Measurements from ENCODE around the gene CFAP210. TPM values are rescaled to one million over a fixed set of nuclear protein-coding genes. Genes with fewer than 3 reads are reported as not detected.

The CFAP210 gene
- total and polyA plus RNA-seq, 7 donors = 0.03 to 0.04 TPM; not detected in 5

GRCh38 chr2:169736902-169737301 lies 42.7 kb upstream of the CFAP210 start:
- H3K27ac ChIP-seq = peak overlapping the region; percentile 41
- no peak for DNase-seq
- intact Hi-C loops (cut with DNase I) = no loop called here

DNA sequence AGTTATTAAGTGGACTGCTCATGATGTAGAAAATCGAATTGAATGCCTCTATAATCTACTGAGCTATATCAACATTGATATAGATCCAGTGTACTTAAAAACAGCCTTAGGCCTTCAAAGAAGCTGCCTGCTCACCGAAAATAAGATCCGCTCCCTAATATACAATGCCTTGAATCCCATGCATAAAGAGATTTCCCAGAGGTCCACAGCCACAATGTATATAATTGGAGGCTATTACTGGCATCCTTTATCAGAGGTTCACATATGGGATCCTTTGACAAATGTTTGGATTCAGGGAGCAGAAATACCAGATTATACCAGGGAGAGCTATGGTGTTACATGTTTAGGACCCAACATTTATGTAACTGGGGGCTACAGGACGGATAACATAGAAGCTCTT lies 41.4 kb upstream of the CFAP210 start:
- peak overlapping the region; percentile 41 for H3K27ac ChIP-seq
- no peaks in the 10 kb centered on the region for H3K36me3 ChIP-seq (ENCODE audit: insufficient read depth in 1 of 2, low read depth in 1 of 2)
- TF ChIP-seq CTCF (IDR thresholded peaks at IDR 0.05) = no peak
- no peaks in the 10 kb centered on the region for H3K27me3 ChIP-seq (ENCODE audit: insufficient read depth in 3 of 3, low read length in 2 of 3)
- peaks cover 9% of the 10 kb centered on the region for H3K4me1 ChIP-seq
- H3K4me3 ChIP-seq = peak overlapping the region; percentile 90
- H3K9me3 ChIP-seq = no peaks in the 10 kb centered on the region
- intact Hi-C loops (cut with DNase I) = no loop called here
- no peak for DNase-seq
- ATAC-seq = no peak
- 79 to 85% (median 83%) methylated on average over 4 of the region's 4 CpGs for WGBS, 3 donors

More at GRCh38 chr2:169736902-169737301, 42.7 kb upstream of the CFAP210 start:
- WGBS, 3 donors = 46 to 68% (median 53%) methylated on average over 5 of the region's 5 CpGs
- no peak for ATAC-seq
- no peaks in the 10 kb centered on the region for H3K9me3 ChIP-seq
- H3K4me3 ChIP-seq = peak overlapping the region; percentile 90
- H3K4me1 ChIP-seq = peaks cover 9% of the 10 kb centered on the region
- H3K36me3 ChIP-seq (ENCODE audit: insufficient read depth in 1 of 2, low read depth in 1 of 2) = peaks cover 0 to 3% of the 10 kb centered on the region in 2 donors
- TF ChIP-seq CTCF (IDR thresholded peaks at IDR 0.05) = no peak
- no peaks in the 10 kb centered on the region for H3K27me3 ChIP-seq (ENCODE audit: insufficient read depth in 3 of 3, low read length in 2 of 3)

GRCh38 chr2:169734169-169734847 lies 40.1 kb upstream of the CFAP210 start:
- DNase-seq (peak; percentile 27 to 56), ATAC-seq (peak; percentile 58 to 69 (median 66))
- WGBS, 3 donors = 1 to 2% (median 1%) methylated on average over 41 to 69 of the region's 69 CpGs
- H3K27me3 ChIP-seq (ENCODE audit: insufficient read depth in 3 of 3, low read length in 2 of 3) = no peaks in the 10 kb centered on the region
- peak overlapping the region; percentile 90 for H3K4me3 ChIP-seq
- intact Hi-C loops (cut with DNase I) = loop anchor here in 1 of 2 donors (5.0 kb wide), 1 partner anchor 42 kb away; the partner anchor contains the start of genes CFAP210 and PHOSPHO2
- no peaks in the 10 kb centered on the region for H3K9me3 ChIP-seq
- no peaks in the 10 kb centered on the region for H3K36me3 ChIP-seq (ENCODE audit: insufficient read depth in 1 of 2, low read depth in 1 of 2)
- peak overlapping the region; percentile 13 for H3K27ac ChIP-seq
- no peak for TF ChIP-seq CTCF (IDR thresholded peaks at IDR 0.05)
- peaks cover 9% of the 10 kb centered on the region for H3K4me1 ChIP-seq

DNA sequence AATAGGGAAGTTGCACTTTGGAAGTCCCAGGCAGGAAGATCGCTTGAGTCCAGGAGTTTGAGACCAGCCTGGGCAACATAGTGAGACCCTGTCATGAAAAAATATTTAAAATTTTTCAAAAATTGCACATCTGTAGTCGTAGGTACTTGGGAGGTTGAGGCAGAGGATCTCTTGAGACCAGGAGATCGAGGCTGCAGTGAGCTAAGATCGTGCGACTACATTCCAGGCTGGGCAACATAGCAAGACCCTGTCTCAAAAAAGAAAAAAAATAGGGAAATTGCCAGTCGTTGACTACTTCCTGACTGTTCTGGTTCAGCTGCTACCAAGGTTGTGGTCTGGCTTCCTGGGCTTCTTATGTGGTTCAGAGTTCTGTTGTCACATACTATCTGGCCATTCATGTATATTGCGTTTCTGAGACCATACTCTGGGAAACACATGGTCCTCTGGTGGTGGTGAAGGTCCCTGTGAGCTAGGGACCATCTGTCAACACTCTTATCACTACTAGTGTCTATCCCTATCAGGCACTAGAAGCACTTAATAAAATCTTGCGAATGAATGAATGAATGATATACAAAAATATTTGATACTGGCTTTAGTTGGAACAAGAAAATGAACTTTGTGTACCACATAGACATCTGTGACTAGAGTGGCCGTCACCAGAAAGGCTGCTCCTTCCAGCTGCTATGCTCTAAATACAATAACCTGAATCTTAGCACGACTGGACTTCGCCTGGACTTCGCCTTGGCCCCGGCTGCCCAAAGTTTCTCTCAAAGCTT lies 38.6 kb upstream of the CFAP210 start:
- no peaks in the 10 kb centered on the region for H3K36me3 ChIP-seq (ENCODE audit: insufficient read depth in 1 of 2, low read depth in 1 of 2)
- DNase-seq (no peak), ATAC-seq (peak; percentile 13 to 44 (median 29))
- no peaks in the 10 kb centered on the region for H3K27me3 ChIP-seq (ENCODE audit: insufficient read depth in 3 of 3, low read length in 2 of 3)
- H3K9me3 ChIP-seq = no peaks in the 10 kb centered on the region
- WGBS, 3 donors = 43 to 48% (median 45%) methylated on average over 13 of the region's 13 CpGs
- H3K4me1 ChIP-seq = peaks cover 9% of the 10 kb centered on the region
- H3K4me3 ChIP-seq = peak overlapping the region; percentile 90
- intact Hi-C loops (cut with DNase I) = loop anchor here in 1 of 2 donors (5.0 kb wide), 1 partner anchor 40 kb away; the partner anchor contains the start of genes CFAP210 and PHOSPHO2
- TF ChIP-seq CTCF (IDR thresholded peaks at IDR 0.05) = no peak
- peak overlapping the region; percentile 70 for H3K27ac ChIP-seq

Data from psoas muscle (tissue), 8 donors.